Stimulated activated CD4-positive, alpha-beta T cell treated with anti-CD3 and anti-CD28 coated beads, Interleukin-12 subunit alpha, Interleukin-12 subunit beta, amount 100 ng/mL, for 24 hours (primary cell): ENCODE results near the gene FBXW4.

ENCODE experiments used
- DNase-seq, 2 experiments: peaks; one replicate each; pipeline ENCODE4 v3.0.0-alpha.2; 2020; ENCODE audit warnings: low read depth in 2 of 2

Gene FBXW4

DNA sequence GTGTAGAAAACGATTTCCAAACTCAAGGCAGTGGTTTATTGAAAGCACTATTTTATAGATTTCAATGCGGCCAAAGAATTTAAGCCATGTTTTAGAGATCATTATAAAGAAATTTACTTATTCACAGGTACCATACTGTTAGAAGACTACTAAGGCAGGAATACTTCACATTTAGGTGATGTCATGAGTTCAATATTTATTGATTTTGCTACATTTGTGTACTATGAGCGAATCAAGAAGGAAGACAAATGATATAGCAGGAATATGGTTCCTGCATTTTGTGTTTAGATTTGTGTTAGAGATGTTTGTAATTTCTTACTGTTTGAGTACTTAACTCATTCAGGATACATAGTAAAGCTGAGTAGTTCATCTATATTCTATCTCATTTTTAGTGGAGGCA is 1.7 kb upstream of the FBXW4 start:
- no peak for DNase-seq

DNA sequence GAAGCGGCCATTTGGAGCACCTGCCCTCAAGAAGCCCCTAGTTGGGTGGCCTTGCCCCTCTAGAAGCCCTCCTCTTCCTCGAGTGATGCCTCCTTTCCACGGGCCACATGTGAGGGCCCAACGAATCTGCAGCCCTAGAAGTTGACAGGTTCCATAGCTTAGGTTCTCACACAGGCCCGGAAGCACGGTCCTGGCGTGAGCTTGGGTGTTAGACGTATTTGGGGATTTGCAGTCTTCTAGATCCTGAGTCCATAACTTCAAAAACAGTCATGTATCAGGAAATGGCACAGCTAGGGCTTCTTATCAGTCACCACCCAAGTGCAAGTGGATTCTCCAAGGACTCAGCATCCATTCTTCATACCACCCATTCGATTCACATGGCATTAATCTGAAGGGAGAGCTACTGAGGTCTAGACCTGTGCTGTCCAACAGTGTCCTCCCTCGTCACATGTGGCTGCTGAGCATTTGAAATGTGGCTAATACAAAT is 477 bp upstream of the FBXW4 start:
- no peak for DNase-seq

GRCh38 chr10:101693978-101694673 is 844 bp downstream of the FBXW4 start:
- DNase-seq = peak; percentile 42 to 55

GRCh38 chr10:101693651-101693977 is 1.4 kb downstream of the FBXW4 start:
- no peak for DNase-seq

DNA sequence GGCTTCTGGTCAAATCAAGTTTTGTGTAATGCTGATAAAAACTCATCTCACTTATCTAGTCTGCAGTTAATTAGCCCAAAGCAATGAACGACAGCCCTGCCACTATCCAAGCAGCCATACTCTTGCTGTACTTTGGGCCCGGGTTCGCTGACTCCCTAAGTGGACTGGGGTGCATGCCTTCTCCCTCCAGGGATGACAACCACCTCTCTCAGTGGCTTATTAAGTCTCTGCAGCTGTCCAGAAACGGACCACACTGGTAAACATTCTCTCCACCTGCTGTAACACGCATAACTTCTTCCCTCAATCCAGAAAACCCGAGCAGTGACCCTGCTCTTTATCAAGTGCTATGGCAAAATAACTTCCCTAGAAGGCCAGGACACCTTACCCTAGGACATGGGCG is 3.9 kb downstream of the FBXW4 start:
- DNase-seq = no peak

GRCh38 chr10:101690461-101690860 is 4.5 kb downstream of the FBXW4 start:
- no peak for DNase-seq

DNA sequence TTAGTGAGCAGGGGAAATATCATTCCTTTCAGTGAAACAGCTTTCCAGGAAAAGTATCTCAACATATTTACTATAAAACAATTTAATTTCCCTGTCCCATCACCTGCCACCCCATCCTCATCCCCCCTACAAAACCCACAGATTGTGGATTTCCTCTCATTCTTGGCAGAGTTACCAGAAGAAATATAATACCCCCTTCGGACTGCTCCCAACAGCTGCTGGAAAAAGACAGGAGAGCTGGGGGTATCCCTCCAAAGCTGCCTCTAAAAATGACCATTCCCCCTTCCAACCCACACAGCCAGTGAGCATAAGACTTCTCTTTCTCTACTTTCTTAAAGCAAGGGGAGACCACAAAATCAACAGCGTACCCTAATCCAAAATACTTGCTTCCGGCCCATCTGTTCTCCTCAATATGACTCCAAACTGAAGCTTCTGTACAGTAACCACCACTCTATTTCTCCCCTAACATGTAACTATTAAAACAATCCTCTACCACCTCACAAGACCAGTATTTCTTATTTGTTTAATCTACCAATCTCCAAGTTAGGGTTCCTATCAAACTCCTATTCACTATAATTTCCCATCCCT is 7.8 kb downstream of the FBXW4 start:
- no peak for DNase-seq

GRCh38 chr10:101686133-101686925 is 8.6 kb downstream of the FBXW4 start:
- no peak for DNase-seq

- DNase-seq = no peak
Observed at GRCh38 chr10:101684782-101685181, 10.2 kb downstream of the FBXW4 start.

GRCh38 chr10:101683276-101683675 is 11.7 kb downstream of the FBXW4 start:
- no peak for DNase-seq

DNA sequence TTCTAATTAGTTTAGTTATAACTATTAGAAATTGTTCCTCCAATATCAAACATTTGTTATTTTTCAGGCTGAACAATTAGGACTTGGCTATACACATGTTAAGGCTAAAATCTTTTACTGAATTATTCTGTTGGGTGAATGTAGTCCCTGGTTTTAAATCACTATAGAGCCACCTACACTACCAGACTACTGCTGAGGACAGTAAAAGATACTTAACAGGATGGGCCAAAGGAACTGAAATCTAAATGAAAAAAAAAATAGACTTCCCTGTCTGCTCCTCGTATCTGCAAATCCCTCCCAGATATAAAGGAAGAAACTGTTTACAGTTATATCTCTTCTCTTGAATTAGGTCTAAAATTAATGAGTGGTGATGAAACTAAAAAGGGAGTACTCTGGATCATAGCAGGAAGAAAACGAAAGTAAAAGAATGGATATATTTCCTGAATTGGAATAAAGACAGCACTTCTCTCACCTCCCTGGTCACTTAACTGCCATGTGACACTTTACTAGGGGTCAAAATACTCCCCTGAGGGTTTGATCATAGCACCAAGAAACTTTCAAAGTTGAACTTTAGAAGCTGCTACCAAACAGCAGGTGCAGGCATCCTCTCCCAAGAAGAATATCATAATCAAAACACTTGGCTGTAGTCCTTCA is 12.7 kb downstream of the FBXW4 start:
- no peak for DNase-seq

DNA sequence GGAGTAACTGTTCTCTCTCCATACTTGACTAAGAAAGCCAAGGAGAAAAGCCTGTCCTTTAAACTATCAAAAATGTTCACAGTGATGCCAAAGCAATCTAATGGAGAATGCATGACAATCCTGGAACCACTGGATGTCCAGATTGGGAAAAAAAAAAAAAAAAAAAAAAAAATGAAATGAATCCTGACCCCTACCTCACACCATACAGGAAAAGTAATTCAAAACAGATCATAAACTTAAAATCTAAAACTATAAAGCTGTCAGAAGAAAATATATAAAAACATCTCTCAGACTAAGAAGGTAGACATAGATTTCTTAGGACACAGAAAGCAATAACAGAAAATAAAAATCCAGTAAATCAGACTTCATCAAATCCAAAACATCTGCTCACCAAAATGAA is 18.4 kb downstream of the FBXW4 start:
- DNase-seq = no peak

- no peak for DNase-seq
Observed at GRCh38 chr10:101675115-101675514, 19.9 kb downstream of the FBXW4 start.

- DNase-seq = no peak
Observed at GRCh38 chr10:101672536-101672935, 22.4 kb downstream of the FBXW4 start.

DNA sequence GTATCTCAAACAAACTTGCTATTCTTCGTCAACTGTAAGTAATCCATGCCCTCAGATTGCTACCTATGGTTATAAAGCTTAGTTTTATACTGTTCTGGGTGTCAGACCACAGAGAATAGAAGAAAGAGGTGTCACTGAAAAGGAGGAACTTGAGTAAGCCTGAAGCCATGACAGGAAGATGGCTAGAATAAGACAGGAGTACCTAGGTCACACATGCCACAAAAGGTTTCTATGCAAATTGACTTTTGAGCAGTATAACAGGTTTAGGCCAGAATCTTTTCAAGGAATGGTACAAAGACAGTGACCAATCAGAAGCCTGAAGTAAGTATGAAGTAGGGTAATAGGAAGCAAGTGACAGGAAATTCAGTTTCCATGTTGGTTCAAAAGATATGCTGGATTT is 23.5 kb downstream of the FBXW4 start:
- DNase-seq = no peak

DNA sequence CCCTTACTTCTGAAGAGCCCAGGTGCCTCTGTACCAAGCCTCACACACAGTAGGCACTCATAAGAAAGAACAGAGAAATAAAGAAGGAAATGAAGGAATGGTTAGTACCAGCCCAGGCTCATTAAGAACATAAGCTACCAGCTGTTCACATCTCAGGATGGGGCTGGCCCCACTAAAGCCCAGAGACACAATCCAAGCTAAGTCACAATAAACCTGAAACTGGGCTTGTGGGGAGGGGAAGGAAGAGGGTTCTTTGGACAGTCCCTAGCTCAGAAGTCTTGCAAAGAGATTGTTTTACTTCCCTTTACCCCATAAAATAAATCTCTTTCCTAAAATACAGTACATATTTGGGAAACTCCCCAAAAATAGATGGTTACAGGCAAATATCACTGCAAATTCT is 24.3 kb downstream of the FBXW4 start:
- no peak for DNase-seq

DNA sequence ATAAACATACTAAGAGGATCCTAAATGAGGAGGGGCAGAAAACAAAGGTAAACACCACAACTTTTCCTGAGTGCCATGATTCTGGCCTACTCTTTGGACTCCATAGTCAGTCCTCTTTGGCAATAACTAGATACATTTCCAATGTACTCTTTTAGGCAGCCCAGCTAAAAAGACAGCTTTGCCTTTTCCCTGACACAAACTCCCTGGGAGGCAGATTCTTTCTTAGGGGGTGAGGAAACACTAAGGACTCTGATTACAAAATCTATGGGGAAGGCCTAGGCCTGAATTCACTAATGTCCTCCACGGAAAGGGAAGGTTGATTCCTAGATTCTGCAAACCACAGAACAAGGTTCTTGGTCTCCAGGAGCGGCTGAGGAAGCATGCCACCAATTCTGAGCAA is 25.8 kb downstream of the FBXW4 start:
- DNase-seq = no peak

- no peak for DNase-seq
Observed at GRCh38 chr10:101668566-101668965, 26.4 kb downstream of the FBXW4 start.

DNA sequence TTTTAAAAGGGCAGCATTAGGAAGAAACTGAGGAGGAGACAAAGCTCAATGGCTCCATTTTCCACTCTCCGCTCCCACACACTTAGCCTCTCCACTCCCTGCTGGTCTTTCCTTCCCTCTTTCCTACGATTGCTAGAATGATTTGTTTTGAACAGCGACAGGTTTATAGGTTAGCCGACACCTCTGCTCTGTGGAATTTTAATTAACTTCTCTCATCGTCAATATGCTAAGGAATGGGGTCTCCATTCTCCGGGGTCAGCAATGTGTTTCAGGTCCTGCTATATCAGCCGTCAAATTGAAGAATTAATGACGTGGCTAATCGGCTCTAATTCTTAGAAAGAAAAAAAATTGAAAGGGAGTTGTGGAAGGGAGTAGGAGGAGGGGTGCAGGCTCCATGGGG is 28.9 kb downstream of the FBXW4 start:
- DNase-seq = no peak

- no peak for DNase-seq
Observed at GRCh38 chr10:101663097-101663496, 31.9 kb downstream of the FBXW4 start.

- DNase-seq = no peak
Observed at GRCh38 chr10:101660256-101660655, 34.7 kb downstream of the FBXW4 start.

DNA sequence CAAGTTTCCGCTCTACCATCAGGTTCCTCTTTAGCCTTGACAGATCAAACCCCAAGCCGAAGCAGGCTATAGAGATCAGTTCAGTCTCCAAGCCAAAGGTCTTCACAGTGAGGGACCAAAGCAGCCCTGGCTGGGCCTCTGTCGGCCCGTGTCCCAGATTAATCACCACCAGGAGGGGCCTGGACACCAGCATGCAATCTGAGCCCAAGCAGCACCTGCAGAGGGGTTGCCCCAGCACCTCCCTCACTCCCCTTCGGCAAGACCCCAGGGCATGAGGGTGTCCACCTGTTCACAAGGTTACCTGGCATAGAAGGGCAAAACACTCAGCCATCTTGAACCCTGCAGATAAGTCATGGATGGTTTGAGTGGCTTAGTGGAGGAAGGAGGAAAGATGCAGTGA is 36.0 kb downstream of the FBXW4 start:
- DNase-seq = no peak

DNA sequence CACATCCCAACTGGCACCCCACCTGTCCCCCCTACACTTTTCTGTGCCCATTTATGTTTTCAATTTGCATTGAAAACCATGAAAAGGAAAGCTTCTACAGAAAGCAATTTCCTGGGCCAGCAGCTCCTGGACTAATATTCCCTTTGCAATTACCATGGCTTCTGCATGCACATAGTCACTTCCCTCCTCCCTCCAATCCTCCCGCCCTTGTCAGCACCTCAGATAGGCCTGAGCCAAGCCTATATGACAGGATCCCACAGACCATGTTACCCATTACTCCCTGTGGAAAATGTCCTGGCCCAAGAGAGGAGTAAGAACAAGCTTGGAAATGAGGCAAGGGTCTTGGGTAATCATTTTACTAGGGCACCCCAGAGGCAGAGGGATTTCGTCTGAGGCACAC is 38.1 kb downstream of the FBXW4 start:
- no peak for DNase-seq
